A673 (cell line): Measurements from ENCODE around the gene ZG16. TPM values are rescaled to one million over a fixed set of nuclear protein-coding genes. Genes with fewer than 3 reads are reported as not detected.
"Not testable (repeated sequence)": the region's sequence is repeated elsewhere in the genome, so short reads cannot be mapped to it uniquely, and the experiment has no call there.

Source experiments
- Bru-seq: library from RNA; stranded (reverse); fragments of 400-500 nt; gene quantifications from one replicate; lab custom pipeline; 2021; lab: Mats Ljungman, UMichigan
- BruChase-seq, 2 experiments: library from RNA; stranded (reverse); fragments of 400-500 nt; gene quantifications; one replicate each; lab custom pipeline; 2021; lab: Mats Ljungman, UMichigan
- BruUV-seq: library from RNA; stranded (reverse); fragments of 400-500 nt; replicated peaks from 2 replicates; lab custom pipeline; 2021; lab: Mats Ljungman, UMichigan
- CTCF ChIA-PET: fragments of 300-600 bp; sonication (Branson Sonifier 250); formaldehyde crosslinking; loops from one replicate; lab custom pipeline; 2022; ENCODE audit warnings: antibody characterized with exemption; lab: Charles Lee
- POLR2A ChIA-PET: fragments of 300-600 bp; sonication (Branson Sonifier 250); formaldehyde crosslinking; loops from one replicate; lab custom pipeline; 2022; ENCODE audit warnings: antibody characterized with exemption; ENCODE audit not compliant: low non-redundant PET; lab: Charles Lee
- DNase-seq: peaks from one replicate; pipeline ENCODE4 v3.0.0-alpha.2; 2015; ENCODE audit warnings: low spot score
- H3K27ac ChIP-seq: fragments of 200-600 bp; sonication (generic); 2 replicates; pipeline ENCODE4 v1.5.1; 2016; ENCODE audit warnings: mixed run types, low read depth, mild to moderate bottlenecking, mixed read lengths, antibody characterized with exemption, low read length; ENCODE audit not compliant: poor library complexity, severe bottlenecking
- H3K27me3 ChIP-seq: fragments of 200-600 bp; sonication (generic); replicated peaks from 2 replicates; pipeline ENCODE4 v1.6.1; 2017; ENCODE audit warnings: mixed run types, low read depth, mild to moderate bottlenecking, mixed read lengths, antibody characterized with exemption, low read length; ENCODE audit not compliant: insufficient read depth, poor library complexity
- H3K36me3 ChIP-seq: fragments of 200-600 bp; sonication (generic); 2 replicates; pipeline ENCODE4 v1.6.1; 2016; ENCODE audit warnings: mixed run types, mild to moderate bottlenecking, mixed read lengths, antibody characterized with exemption, low read length; ENCODE audit not compliant: insufficient read depth, poor library complexity, severe bottlenecking
- H3K4me1 ChIP-seq: fragments of 200-600 bp; sonication (generic); 2 replicates; pipeline ENCODE4 v1.6.1; 2017; ENCODE audit warnings: mixed run types, mild to moderate bottlenecking, mixed read lengths, antibody characterized with exemption, low read length; ENCODE audit not compliant: insufficient read depth, poor library complexity, severe bottlenecking
- H3K4me3 ChIP-seq: fragments of 200-600 bp; sonication (generic); 2 replicates; pipeline ENCODE4 v1.5.1; 2016; ENCODE audit warnings: low read depth, mixed run types, mild to moderate bottlenecking, mixed read lengths, low read length; ENCODE audit not compliant: poor library complexity, severe bottlenecking
- H3K9me3 ChIP-seq: fragments of 200-600 bp; sonication (generic); 2 replicates; pipeline ENCODE4 v1.6.1; 2016; ENCODE audit warnings: mixed run types, low read depth, mild to moderate bottlenecking, mixed read lengths, antibody characterized with exemption, low read length; ENCODE audit not compliant: poor library complexity, severe bottlenecking
- CTCF ChIP-seq: fragments of 300-800, 200-600 bp; sonication (generic); conservative IDR thresholded peaks from 2 replicates; pipeline ENCODE4 v1.5.1; 2017; ENCODE audit warnings: low read depth, mild to moderate bottlenecking, antibody characterized with exemption, low read length, moderate library complexity, mixed read lengths
- EZH2 ChIP-seq: fragments of 200-600 bp; sonication (generic); IDR thresholded peaks from 2 replicates; pipeline ENCODE4 v1.6.1; 2017; ENCODE audit warnings: borderline replicate concordance, low read depth, mild to moderate bottlenecking, mixed read lengths, antibody characterized with exemption, low read length; ENCODE audit not compliant: poor library complexity, severe bottlenecking
- intact Hi-C: fragments of 100-400 bp; cut with micrococcal nuclease; formaldehyde crosslinking; loops from one replicate; pipeline ENCODE4 v1.10.0; 2022; ENCODE audit not compliant: unreplicated experiment
- long read RNA-seq: library from polyadenylated mRNA; stranded (forward); transcript quantifications from one replicate; pipeline ENCODE4 v2.0.0, GENCODE V29; 2022
- total RNA-seq: library from RNA; stranded (reverse); gene quantifications from 2 replicates; pipeline ENCODE4 v1.2.3, GENCODE V29; 2021

ZG16 gene
- total RNA-seq, result not detected in 2 replicates
- Bru-seq, nascent RNA, result not detected
- BruChase-seq, experiment 1, labeled RNA remaining after a 2-hour chase, result not detected
- BruChase-seq, experiment 2, labeled RNA remaining after a 6-hour chase, result not detected
- long read RNA-seq, result 0 reads

DNA sequence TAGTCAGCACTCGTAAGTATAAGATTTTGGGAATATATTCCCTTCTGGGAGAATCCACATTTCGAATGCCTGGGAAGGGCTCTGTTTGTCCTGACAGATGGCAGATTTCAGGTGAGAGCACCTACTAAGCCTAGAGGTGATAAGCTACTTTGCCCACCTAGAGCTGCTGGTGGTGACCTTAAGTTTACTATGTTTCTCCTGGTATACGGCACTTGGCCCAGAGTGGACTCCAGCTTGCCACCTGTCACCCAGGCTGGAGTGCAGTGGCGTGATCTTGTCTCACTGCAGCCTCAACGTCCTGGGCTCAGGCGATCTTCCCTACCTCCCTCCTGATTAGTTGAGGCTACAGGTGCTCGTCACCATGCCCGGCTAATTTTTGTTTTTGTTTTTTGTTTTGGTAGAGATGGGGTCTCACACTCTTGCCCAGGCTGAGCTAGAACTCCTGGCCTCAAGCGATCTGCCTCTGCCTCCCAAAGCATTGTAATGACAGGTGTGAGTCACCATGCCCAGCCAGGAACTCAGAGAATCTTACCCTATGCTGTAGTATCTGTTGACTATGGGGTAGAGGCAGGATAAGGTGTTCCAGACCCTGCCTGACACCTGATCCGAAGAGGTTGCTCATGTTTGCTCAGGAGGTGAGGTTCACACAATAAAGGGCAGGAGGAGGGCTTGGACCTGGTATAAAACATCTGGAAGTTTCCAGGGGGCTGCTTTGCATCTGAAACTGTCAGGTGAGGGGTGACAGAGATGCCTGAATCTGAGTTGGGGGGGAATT, at the start of gene ZG16:
ZG16 (plus strand) TSS at position 681 of the 775 bp plus-strand sequence. CDS start 1,011 bp downstream, outside the sequence.
- intact Hi-C loops, result no loop called here
- DNase-seq, result no peak
- no peaks in the 10 kb centered on the region for H3K9me3 ChIP-seq
- no TSS peak for BruUV-seq
- H3K4me3 ChIP-seq, result no peak within 1 kb of the TSS
- ChIA-PET CTCF (no interaction called here), POLR2A (no interaction called here)
- H3K27me3 ChIP-seq, result no peaks in the 10 kb centered on the region
- no peaks in the 10 kb centered on the region for H3K36me3 ChIP-seq
- H3K4me1 ChIP-seq, result no peaks in the 10 kb centered on the region
- TF ChIP-seq CTCF, result no peak
- no peak for TF ChIP-seq EZH2
- H3K27ac ChIP-seq, result no peak within 1 kb of the TSS

- H3K4me1 ChIP-seq, result no peaks in the 10 kb centered on the region
- no peak overlapping the region for H3K27ac ChIP-seq
- ChIA-PET POLR2A (no interaction called here), CTCF (interaction anchor here (0.5 to 1.2 kb wide), 3 partner anchors 21 to 82 kb away, joined by 4 to 6 read pairs (median 4); no protein-coding TSS in a partner anchor)
- H3K36me3 ChIP-seq, result no peaks in the 10 kb centered on the region
- H3K27me3 ChIP-seq, result no peaks in the 10 kb centered on the region
- H3K9me3 ChIP-seq, result no peaks in the 10 kb centered on the region
- no TSS peak for BruUV-seq
- intact Hi-C loops, result no loop called here
- DNase-seq, result peak; percentile 75
- TF ChIP-seq CTCF (peak; percentile 76), EZH2 (no peak)
- no peak overlapping the region for H3K4me3 ChIP-seq
These were observed 48.9 kb upstream of the ZG16 start for GRCh38 chr16:29729116-29729521.

DNA sequence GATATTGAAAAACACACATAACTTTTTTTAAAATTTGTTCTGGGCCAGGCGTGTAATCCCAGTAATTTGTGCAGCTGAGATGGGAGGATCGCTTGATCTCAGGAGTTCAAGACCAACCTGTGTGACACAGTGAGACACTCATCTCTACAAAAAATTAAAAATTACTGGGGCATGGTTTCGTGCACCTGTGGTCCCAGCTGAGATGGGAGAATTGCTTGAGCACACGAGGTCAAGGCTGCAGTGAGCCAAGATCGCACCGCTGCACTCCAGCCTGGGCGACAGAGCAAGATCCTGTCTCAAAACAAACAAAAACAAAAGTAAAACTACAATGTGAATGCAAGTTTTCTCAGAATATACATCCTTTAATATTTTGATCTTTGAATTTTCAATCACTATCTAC, 47.4 kb upstream of the ZG16 start:
- no peaks in the 10 kb centered on the region for H3K27me3 ChIP-seq
- no peaks in the 10 kb centered on the region for H3K4me1 ChIP-seq
- no peak for DNase-seq
- CTCF ChIA-PET, result no interaction called here
- H3K27ac ChIP-seq, result no peak overlapping the region
- H3K4me3 ChIP-seq, result no peak overlapping the region
- POLR2A ChIA-PET, result interaction anchor here (0.7 kb wide), 1 partner anchor 55 kb away, joined by 7 read pairs; no protein-coding TSS in a partner anchor
- intact Hi-C loops, result no loop called here
- TF ChIP-seq EZH2, result no peak
- no peak for TF ChIP-seq CTCF
- BruUV-seq, result no TSS peak
- H3K36me3 ChIP-seq, result no peaks in the 10 kb centered on the region
- no peaks in the 10 kb centered on the region for H3K9me3 ChIP-seq

DNA sequence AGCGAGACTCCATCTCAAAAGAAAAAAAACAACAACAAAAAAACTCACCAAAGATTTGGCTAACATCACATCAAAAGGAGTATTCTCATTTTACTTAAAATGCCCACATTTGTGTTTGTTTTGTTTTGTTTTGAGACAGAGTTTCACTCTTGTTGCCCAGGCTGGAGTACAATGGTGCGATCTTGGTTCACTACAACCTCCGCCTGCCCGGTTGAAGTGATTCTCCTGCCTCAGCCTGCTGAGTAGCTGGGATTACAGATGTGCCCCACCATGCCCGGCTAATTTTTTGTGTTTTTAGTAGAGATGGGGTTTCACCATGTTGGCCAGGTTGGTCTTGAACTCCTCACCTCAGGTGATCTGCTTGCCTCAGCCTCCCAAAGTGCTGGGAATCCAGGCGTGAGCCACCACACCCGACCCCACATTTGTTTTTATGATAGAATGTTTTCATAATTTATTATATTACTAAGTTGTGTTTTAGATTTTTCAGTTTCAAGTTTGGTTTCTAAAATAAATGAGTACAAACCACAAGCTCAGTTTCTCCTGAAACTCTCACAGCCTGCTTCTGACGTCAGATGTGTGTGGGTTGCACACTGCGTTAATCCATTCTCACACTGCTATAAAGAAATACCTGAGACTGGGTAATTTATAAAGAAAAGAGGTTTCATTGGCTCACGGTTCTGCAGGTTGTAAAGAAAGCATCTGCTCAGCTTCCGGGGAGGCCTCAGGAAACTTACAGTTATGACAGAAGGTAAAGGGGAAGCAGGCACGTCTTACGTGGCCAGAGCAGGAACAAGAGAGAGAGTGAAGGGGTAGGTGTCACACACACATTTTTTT, 46.1 kb upstream of the ZG16 start:
- BruUV-seq, H3K4me3 ChIP-seq, H3K36me3 ChIP-seq, DNase-seq, H3K4me1 ChIP-seq, CTCF ChIA-PET, H3K9me3 ChIP-seq, intact Hi-C loops, H3K27me3 ChIP-seq, H3K27ac ChIP-seq: not testable (repeated sequence)
- POLR2A ChIA-PET, result interaction anchor here (0.6 kb wide), 1 partner anchor 765 kb away, joined by 8 read pairs; no protein-coding TSS in a partner anchor
